ENCODE results near the gene DDX23. TPM values are rescaled to one million over a fixed set of nuclear protein-coding genes. Genes with fewer than 3 reads are reported as not detected.

Gene DDX23
- polyA plus RNA-seq, 3 donors: 21.4 to 63.8 (median 28.4) TPM

DNA sequence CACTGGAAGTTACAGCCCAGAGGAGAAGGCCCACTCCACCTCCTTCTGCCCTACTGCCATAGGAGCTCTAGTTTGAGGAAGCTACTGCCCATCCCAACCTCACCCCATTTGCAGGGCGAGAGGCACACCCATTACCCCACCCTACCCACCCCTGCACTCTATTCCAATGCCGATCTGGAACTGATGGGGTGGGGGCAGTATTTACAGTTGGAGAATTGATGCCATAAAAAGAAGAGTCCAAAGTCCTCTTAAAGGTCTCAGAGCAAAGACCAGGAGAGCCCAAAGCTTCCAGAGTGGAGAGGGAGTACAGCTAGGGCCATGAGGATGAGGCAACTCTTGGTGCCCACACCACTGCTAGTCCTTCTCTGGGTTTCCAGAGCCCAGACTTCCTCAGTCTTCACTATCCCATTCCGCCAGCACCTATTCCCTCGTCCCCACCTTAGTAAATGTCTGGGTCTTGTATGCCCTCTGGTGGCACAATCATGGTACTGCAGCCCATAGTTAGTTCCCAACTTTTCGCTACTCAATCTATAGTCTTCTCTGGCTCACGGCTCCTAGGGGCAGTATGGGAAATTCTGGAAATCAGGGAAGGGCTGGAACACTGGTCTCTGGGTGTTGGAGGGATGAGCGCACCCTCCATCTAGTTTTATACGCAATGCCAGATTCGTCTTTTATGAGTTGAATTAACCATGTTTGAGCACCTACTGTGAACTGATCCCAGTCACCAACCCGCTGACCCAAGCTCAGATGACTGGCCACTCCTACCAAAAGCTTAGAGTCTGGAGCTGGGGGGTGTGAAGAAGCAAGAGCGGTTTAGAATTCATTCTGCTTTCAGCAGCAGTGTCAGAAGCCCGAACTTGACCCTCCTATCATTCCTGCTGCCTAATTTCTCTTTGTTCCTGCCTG lies 56.2 kb downstream of the DDX23 start:
- intact Hi-C loops (cut with micrococcal nuclease): loop anchor here (1.0 to 5.0 kb wide), 2 partner anchors 43 to 44 kb away; no protein-coding TSS in a partner anchor
- H3K27ac Mint-ChIP-seq: no peak overlapping the region
- Histone ChIP-seq H3K27ac (ENCODE audit: low read depth in 1 of 2, low read length in 2 of 2) (no peak overlapping the region), H3K27me3 (ENCODE audit: control insufficient read depth in 2 of 2, insufficient read depth in 2 of 2, low read length in 2 of 2) (no peaks in the 10 kb centered on the region), H3K4me1 (ENCODE audit: control insufficient read depth in 1 of 2, insufficient read depth in 2 of 2, low read length in 2 of 2) (peaks cover 7 to 8% of the 10 kb centered on the region in 2 donors), H3K4me2 (replicated peaks; ENCODE audit: extremely low read depth, low read length, poor library complexity, severe bottlenecking) (peak overlapping the region; percentile 33), H3K36me3 (replicated peaks in 1 of 2; ENCODE audit: control insufficient read depth in 1 of 2, insufficient read depth in 2 of 2, low read length in 2 of 2) (no peaks in the 10 kb centered on the region), H3K79me2 (ENCODE audit: insufficient read depth, low read length) (no peaks in the 10 kb centered on the region), H2AFZ (ENCODE audit: insufficient read depth, low read depth, low read length, poor library complexity, severe bottlenecking) (no peak overlapping the region), H3K9me3 (replicated peaks in 1 of 2; ENCODE audit: control insufficient read depth in 1 of 2, insufficient read depth in 1 of 2, low read length in 2 of 2) (no peaks in the 10 kb centered on the region), H3K4me3 (replicated peaks in 1 of 3; ENCODE audit: low read depth in 2 of 3, low read length in 3 of 3) (no peak overlapping the region), H4K20me1 (ENCODE audit: insufficient read depth, low read length) (no peaks in the 10 kb centered on the region), H3K9ac (ENCODE audit: insufficient read depth, low read length, poor library complexity, severe bottlenecking) (no peak overlapping the region)
- H3K9me3 Mint-ChIP-seq: peaks cover 0 to 3% (median 0%) of the 10 kb centered on the region in 7 donors
- peaks cover 7% of the 10 kb centered on the region for H3K4me1 Mint-ChIP-seq
- peaks cover 7 to 9% (median 9%) of the 10 kb centered on the region in 3 donors for H3K27me3 Mint-ChIP-seq (ENCODE audit: low read depth in 3 of 3)
- peak; percentile 27 to 60 (median 59) for DNase-seq
- no peaks in the 10 kb centered on the region for H3K36me3 Mint-ChIP-seq
- no peak overlapping the region for H3K4me3 Mint-ChIP-seq
- TF ChIP-seq, protein P1, sequence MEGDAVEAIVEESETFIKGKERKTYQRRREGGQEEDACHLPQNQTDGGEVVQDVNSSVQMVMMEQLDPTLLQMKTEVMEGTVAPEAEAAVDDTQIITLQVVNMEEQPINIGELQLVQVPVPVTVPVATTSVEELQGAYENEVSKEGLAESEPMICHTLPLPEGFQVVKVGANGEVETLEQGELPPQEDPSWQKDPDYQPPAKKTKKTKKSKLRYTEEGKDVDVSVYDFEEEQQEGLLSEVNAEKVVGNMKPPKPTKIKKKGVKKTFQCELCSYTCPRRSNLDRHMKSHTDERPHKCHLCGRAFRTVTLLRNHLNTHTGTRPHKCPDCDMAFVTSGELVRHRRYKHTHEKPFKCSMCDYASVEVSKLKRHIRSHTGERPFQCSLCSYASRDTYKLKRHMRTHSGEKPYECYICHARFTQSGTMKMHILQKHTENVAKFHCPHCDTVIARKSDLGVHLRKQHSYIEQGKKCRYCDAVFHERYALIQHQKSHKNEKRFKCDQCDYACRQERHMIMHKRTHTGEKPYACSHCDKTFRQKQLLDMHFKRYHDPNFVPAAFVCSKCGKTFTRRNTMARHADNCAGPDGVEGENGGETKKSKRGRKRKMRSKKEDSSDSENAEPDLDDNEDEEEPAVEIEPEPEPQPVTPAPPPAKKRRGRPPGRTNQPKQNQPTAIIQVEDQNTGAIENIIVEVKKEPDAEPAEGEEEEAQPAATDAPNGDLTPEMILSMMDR (IDR thresholded peaks at IDR 0.05): peak; percentile 96
- 60% methylated on average over 1 of the region's 12 CpGs for WGBS (ENCODE audit: insufficient coverage)

DNA sequence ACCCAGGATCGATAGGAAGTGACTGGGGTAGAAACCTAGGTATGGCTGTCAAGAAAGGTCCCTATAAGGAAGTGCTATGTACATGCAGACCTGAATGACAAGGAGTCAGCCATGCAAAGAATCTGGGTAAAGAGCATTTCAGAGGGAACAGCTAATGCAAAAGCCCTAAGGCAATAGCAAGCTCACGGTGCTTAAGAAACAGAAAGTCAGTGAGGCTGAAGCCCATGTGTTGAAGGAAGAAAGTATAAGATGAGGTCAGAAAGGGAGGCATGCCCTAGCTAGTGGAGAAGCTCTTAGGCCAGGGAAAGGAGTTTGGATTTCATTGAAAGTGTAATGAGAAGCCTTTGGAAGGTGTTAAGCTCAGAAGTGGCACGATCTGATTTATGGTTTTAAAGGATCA lies 57.1 kb downstream of the DDX23 start:
- Histone ChIP-seq H3K27me3 (ENCODE audit: control insufficient read depth in 2 of 2, insufficient read depth in 2 of 2, low read length in 2 of 2) (peaks cover 4 to 6% of the 10 kb centered on the region in 2 donors), H2AFZ (ENCODE audit: insufficient read depth, low read depth, low read length, poor library complexity, severe bottlenecking) (no peak overlapping the region), H3K4me1 (ENCODE audit: control insufficient read depth in 1 of 2, insufficient read depth in 2 of 2, low read length in 2 of 2) (peaks cover 7 to 8% of the 10 kb centered on the region in 2 donors), H3K9ac (ENCODE audit: insufficient read depth, low read length, poor library complexity, severe bottlenecking) (no peak overlapping the region), H4K20me1 (ENCODE audit: insufficient read depth, low read length) (no peaks in the 10 kb centered on the region), H3K79me2 (ENCODE audit: insufficient read depth, low read length) (no peaks in the 10 kb centered on the region), H3K27ac (ENCODE audit: low read depth in 1 of 2, low read length in 2 of 2) (no peak overlapping the region), H3K9me3 (replicated peaks in 1 of 2; ENCODE audit: control insufficient read depth in 1 of 2, insufficient read depth in 1 of 2, low read length in 2 of 2) (no peaks in the 10 kb centered on the region), H3K36me3 (replicated peaks in 1 of 2; ENCODE audit: control insufficient read depth in 1 of 2, insufficient read depth in 2 of 2, low read length in 2 of 2) (no peaks in the 10 kb centered on the region), H3K4me2 (replicated peaks; ENCODE audit: extremely low read depth, low read length, poor library complexity, severe bottlenecking) (no peak overlapping the region), H3K4me3 (replicated peaks in 1 of 3; ENCODE audit: low read depth in 2 of 3, low read length in 3 of 3) (no peak overlapping the region)
- Mint-ChIP-seq H3K27ac (no peak overlapping the region), H3K4me1 (peaks cover 8% of the 10 kb centered on the region), H3K36me3 (no peaks in the 10 kb centered on the region), H3K9me3 (peaks cover 0 to 4% (median 0%) of the 10 kb centered on the region in 7 donors), H3K4me3 (no peak overlapping the region), H3K27me3 (ENCODE audit: low read depth in 3 of 3) (peaks cover 9 to 17% (median 13%) of the 10 kb centered on the region in 3 donors)
- WGBS (ENCODE audit: insufficient coverage): 98% methylated on average over 3 of the region's 3 CpGs
- TF ChIP-seq, protein P1 (IDR thresholded peaks at IDR 0.05): no peak
- no peak for DNase-seq
- intact Hi-C loops (cut with micrococcal nuclease): loop anchor here (1.0 to 5.0 kb wide), 2 partner anchors 42 to 43 kb away; no protein-coding TSS in a partner anchor
